NCI-H2029 treated with DMSO at 0.1 percent for 48 hours (cell line): Measurements from ENCODE around the gene NTF4.

Experiments used
- DNase-seq: peaks from one replicate; lab custom pipeline; 2025; lab: John Stamatoyannopoulos, UW

The NTF4 gene

GRCh38 chr19:49086296-49086695, 21.7 kb upstream of the NTF4 start:
- no peak for DNase-seq

GRCh38 chr19:49085868-49086232, 21.2 kb upstream of the NTF4 start:
- no peak for DNase-seq

- DNase-seq: peak; percentile 98
These were observed 20.6 kb upstream of the NTF4 start, which contains the start of gene SNRNP70 for GRCh38 chr19:49085020-49085867. Gene SNRNP70 (plus strand): TSS chr19:49085451. CDS start chr19:49086415, 964 bp downstream.

GRCh38 chr19:49084206-49085019, 19.8 kb upstream of the NTF4 start:
- no peak for DNase-seq

- DNase-seq: no peak
These were observed 16.7 kb upstream of the NTF4 start for GRCh38 chr19:49081273-49081672.

GRCh38 chr19:49080392-49080791, 15.8 kb upstream of the NTF4 start:
- no peak for DNase-seq

- DNase-seq: peak; percentile 71
These were observed 10.3 kb upstream of the NTF4 start for GRCh38 chr19:49074869-49075268.

- DNase-seq: no peak
These were observed 9.1 kb upstream of the NTF4 start for GRCh38 chr19:49073514-49074378.

GRCh38 chr19:49071860-49072547, 7.4 kb upstream of the NTF4 start:
- DNase-seq: no peak

- DNase-seq: no peak
These were observed 5.8 kb upstream of the NTF4 start for GRCh38 chr19:49070416-49070815.

GRCh38 chr19:49069026-49069425, 4.4 kb upstream of the NTF4 start:
- no peak for DNase-seq

GRCh38 chr19:49067554-49067953, 2.9 kb upstream of the NTF4 start:
- DNase-seq: no peak

GRCh38 chr19:49065905-49066512, 1.4 kb upstream of the NTF4 start:
- DNase-seq: no peak

- no peak for DNase-seq
These were observed 489 bp downstream of the NTF4 start for GRCh38 chr19:49064029-49064629.

GRCh38 chr19:49061445-49061844, 3.2 kb downstream of the NTF4 start:
- no peak for DNase-seq

- DNase-seq: no peak
These were observed 3.6 kb downstream of the NTF4 start for GRCh38 chr19:49061000-49061399.

- DNase-seq: no peak
These were observed 5.6 kb downstream of the NTF4 start for GRCh38 chr19:49059053-49059452.

- no peak for DNase-seq
These were observed 6.1 kb downstream of the NTF4 start for GRCh38 chr19:49058562-49058961.

- peak; percentile 8 for DNase-seq
These were observed 6.9 kb downstream of the NTF4 start, which contains the start of gene CGB7 for GRCh38 chr19:49057636-49058234. Gene CGB7 (minus strand): TSS chr19:49057749. CDS start chr19:49055375, 2,374 bp downstream.
